ENCODE data around the gene TSHZ2.
"Not testable (repeated sequence)": the region's sequence is repeated elsewhere in the genome, so short reads cannot be mapped to it uniquely, and the experiment has no call there.

TSHZ2 gene

GRCh38 chr20:52998268-52998667 lies 26.1 kb downstream of the TSHZ2 start:
- no peak for DNase-seq

DNA sequence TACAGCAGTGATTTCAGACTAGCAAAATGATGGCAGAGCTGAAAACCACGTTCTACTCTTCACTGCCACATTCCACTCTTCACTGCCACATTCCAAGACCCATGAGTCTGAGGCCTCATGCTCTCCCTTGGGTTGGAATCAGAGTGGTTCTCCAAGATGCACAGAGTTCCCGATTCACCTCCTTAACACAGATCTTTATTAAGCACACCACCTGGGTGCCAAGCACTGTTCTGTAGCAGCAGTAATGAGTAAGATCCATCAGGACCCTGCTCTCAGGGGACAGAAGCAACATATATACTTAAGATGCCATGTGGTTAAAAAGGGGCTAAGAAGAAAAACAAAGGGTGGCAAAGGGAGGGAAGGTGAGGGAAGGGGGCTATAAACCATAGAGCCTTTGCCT lies 26.9 kb downstream of the TSHZ2 start:
- DNase-seq = no peak

- no peak for DNase-seq
Observed at GRCh38 chr20:53001498-53002301, 29.5 kb downstream of the TSHZ2 start.

GRCh38 chr20:53002786-53003185 lies 30.6 kb downstream of the TSHZ2 start:
- DNase-seq = no peak

GRCh38 chr20:53003420-53004154 lies 31.4 kb downstream of the TSHZ2 start:
- no peak for DNase-seq

- DNase-seq = no peak
Observed at GRCh38 chr20:53004267-53004813, 32.2 kb downstream of the TSHZ2 start.

DNA sequence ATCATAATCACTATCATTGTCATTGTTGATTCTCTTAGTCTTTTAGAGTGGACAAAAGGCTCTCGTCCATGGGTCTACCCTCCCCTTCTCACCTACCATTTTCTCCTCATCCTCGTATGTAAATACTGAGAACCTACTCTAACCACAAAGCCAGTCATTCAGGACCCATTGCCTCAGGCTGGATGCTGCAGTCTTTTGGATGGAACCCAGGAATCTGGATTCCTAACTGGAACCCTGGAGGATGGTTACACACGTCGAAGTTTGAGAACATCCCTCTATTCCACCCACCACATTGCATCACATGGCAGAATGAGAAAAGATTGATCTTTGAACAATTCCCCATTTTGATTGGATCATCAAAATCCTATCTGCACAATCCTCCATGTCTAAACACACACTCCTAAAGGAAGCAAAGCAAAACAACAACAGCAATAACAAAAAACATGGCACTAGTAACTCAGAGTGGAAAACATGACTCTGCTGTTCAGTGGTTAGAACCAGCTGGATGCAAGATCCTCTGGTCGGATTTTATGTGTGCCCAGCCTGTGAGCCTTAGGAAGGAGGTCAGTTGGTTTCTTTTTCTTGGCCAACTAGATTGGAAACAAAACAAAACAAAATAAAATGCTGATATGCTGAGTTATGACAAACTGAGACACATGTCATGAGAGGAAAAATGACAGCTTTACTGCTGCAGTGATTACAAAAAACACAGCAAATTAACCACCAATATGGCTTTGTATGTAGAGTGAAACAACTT lies 38.0 kb downstream of the TSHZ2 start:
- DNase-seq = no peak

DNA sequence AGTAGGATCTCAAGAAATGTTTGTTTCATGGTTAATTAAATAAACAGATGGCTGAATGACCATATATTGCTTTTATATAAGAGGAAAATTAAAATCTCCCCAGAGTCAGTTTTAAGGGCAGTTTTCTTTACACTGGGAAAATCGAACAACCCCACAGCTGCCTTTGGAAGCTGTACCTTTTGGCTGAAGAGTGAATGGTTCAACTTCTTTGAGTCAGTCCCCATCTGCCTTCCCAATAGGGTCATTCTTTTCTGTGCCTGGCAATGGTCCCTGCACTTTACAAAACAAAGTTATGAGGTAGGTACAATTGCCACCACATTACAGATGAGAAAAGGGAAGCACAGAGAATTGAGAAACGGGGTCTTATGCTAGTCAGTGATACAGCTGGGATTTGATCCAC lies 39.5 kb downstream of the TSHZ2 start:
- no peak for DNase-seq

DNA sequence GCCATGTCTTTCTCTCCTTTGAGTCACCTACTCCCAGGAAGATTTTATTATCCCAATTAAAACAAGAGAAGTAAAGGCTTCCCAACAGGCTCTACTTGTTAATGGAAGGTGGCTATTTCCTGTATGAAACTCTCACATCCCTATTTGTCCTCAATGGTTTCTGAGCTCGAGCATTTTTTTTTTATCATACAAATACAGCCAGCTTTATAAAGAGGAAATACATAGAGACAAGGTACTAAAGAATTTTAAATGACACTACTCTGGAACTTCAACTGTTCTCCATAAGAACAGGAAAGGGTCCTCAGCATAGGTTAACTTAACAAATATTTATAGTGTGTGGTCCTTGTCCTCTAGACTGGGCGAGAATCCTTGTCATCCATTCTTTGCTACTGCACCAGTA lies 41.0 kb downstream of the TSHZ2 start:
- no peak for DNase-seq

GRCh38 chr20:53013847-53014246 lies 41.7 kb downstream of the TSHZ2 start:
- no peak for DNase-seq

- no peak for DNase-seq
Observed at GRCh38 chr20:53016071-53016470, 43.9 kb downstream of the TSHZ2 start.

DNA sequence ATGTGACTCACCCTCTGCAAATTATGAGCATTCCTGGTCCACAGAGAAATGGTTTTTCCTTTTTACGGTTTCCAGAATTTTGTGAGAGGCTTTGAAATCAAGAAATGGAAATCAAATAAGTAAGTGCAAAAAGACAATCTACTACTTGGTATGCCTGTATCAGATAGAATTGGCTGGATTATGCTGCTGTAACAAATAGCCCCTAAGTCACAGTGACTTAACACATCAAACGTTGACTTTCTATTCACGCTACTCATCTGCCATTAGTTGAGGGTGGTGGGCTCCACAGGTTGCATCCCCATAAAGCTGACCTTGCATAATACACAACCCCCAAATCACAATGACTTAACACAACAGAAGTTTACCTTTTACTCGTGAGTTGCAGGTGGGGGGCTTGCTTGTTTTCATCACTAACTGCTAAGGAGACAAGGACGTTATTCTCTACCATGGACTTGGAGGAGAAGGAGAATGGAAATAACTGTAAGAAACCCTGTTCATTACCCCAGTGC lies 44.4 kb downstream of the TSHZ2 start:
- no peak for DNase-seq

DNA sequence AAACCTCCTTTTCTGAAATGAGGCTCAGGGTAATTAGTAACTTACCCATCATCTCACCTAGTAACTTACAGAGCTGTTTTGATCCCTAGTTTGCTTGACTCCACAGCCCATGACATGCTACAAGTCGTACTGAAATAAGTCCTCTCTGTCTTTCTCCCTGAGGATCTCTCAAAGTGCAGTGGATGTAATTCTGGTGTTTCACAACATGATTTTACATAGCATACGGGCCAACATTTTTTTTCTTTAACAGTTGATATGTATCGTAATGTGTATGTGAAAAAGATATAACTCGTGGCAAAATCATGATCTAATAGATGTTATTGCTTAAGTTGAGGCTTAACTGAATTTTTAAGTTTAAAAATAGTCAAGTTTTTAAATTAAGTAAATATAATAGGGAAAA lies 45.0 kb downstream of the TSHZ2 start:
- no peak for DNase-seq

DNA sequence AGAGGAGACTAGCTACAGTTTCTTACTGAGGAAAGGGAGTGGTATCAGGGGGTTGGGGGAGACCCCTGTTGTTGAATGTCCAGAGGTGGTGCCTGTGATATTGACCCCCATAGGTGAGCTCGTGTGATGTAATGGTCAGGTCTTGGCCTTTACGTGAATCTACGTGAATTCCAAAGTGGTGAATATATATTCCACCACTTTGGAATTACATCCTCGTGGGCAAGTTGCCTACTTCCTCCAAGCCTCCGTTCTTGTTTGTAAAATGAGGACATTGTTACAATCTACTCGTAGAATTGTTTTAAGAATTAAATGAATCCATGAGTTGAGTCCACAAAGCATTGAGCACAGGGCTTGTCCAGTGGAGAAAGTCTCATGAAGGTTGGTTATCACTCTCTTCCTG lies 47.3 kb downstream of the TSHZ2 start:
- no peak for DNase-seq

DNA sequence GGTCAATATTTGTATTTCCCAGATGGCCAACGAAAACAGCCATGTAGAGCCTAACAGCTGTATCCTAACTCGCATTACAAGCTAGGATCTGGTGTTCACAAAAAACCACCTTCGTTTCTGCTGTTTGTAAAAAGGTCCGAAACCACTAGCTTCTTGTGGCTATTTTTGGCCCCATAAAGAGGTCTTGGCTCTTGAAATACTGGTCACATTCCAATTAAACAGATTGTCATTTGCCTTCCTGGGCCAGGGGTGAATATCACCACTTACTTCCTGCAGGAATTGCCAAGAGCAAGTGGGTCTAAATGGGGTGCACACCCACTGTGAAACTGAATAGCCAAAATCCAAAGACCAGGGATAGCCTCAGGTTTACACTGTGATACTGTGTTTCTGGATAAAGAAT lies 48.2 kb downstream of the TSHZ2 start:
- DNase-seq = no peak

GRCh38 chr20:53020834-53021233 lies 48.7 kb downstream of the TSHZ2 start:
- DNase-seq = no peak

- no peak for DNase-seq
Observed at GRCh38 chr20:53021934-53022333, 49.8 kb downstream of the TSHZ2 start.

- no peak for DNase-seq
Observed at GRCh38 chr20:53023732-53024520, 51.8 kb downstream of the TSHZ2 start.

DNA sequence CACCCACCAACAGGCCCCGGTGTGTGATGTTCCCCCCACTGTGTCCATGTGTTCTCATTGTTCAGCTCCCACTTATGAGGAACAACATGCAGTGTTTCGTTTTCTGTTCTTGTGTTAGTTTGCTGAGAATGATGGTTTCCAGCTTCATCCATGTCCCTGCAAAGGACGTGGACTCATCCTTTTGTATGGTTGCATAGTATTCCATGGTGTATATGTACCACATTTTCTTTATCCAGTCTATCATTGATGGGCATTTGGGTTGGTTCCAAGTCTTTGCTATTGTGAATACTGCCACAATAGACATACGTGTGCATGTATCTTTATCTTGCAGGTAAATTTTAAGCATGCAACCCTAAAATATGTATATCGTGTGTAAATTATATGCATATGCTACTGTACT lies 52.5 kb downstream of the TSHZ2 start:
- not testable (repeated sequence) for DNase-seq

- no peak for DNase-seq
Observed at GRCh38 chr20:53027089-53027488, 54.9 kb downstream of the TSHZ2 start.

- DNase-seq = no peak
Observed at GRCh38 chr20:53028337-53029007, 56.3 kb downstream of the TSHZ2 start.

GRCh38 chr20:53030061-53030460 lies 57.9 kb downstream of the TSHZ2 start:
- DNase-seq = no peak
